HK-2 (cell line): ENCODE measurements around the gene SIM2.

Experiments
- DNase-seq: peaks from one replicate; pipeline ENCODE4 v3.0.0-alpha.2; 2018; ENCODE audit not compliant: unreplicated experiment

Gene SIM2

DNA sequence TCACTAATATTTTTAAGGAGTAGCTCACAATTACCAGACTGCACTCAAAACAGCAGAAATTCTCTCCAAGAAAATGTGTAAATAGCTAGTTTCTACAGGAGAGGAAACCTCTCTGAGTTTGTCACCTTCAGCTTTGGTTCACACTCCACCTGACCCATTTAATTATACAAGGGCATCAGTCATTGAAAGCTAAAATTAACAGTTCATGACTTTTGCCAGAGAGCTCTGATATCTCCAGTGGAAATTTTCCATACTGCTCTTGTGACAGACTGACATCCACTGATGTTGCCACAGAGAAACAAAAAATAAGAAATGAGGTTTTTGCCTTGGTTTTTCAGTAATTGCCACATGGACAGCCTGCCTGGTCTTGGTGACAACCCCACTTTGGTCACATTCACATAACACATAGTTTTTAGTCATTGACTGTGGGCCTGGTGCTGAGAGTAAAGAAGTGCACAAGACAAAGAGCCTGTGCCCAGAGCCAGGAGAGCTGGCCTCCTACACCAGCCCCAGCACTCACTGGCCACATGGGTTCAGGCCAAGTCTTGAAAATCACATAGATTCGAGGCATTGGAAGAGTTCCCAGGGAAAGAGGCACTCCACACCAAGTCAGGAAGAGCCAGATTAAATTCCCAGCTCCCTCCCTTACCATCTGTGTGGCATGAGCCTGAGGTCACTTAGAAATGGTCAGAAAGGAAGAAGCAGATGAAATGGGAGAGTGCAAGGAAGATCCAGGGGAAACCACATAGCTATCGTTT is 13.8 kb upstream of the SIM2 start:
- DNase-seq = no peak

DNA sequence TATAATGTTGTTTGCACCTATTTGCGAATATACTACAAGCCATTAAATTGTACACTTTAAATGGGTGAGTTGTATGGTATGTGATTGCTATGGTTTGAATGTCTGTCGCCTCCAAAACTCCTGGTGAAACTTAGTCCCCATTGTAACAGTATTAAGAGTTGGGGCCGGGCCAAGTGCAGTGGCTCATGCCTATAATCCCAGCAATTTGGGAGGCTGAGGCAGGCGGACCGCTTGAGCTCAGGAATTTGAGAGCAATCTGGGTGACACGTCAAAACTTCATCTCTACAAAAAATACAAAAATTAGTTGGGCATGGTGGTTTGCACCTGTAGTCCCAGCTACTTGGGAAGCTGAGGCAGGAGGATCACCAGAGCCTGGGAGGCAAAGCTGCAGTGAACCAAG is 12.0 kb upstream of the SIM2 start:
- no peak for DNase-seq

DNA sequence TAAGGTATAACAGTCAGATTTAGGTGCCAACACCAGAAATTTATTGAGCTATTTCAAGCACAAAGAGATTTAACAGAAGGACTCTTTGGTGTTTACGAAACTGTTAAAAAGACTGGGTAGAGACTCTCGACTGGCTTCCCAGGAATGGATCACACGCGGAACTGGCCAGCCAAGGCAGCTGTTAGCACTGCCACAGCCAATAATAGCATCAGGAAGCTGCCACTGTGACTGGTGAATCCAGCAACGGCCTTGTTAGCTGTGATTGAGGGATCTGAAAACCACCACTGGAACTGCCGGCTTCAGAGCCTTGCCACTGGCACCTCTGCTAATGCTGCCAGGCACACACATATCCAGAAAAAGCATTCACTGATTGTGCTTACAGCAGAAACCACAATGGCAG is 10.6 kb upstream of the SIM2 start:
- no peak for DNase-seq

DNA sequence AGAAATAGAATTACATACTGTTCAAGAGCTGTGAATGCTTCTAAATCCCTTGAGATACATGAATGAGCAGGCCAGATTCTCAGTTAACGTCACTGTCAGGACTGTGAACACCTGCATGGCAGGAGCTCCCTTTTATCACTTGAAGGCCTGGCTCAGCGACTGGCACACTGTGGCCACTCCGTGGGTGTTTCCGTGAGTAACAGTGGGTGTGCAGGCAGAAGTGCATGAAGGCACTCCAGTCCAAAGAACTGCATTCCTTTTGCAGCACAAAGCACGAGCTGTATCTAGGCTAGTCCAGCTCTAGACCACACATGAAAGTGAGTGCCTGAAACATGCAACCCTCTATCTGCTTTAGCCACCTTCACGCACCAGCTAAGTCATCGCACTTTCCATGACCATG is 9.6 kb upstream of the SIM2 start:
- no peak for DNase-seq

DNA sequence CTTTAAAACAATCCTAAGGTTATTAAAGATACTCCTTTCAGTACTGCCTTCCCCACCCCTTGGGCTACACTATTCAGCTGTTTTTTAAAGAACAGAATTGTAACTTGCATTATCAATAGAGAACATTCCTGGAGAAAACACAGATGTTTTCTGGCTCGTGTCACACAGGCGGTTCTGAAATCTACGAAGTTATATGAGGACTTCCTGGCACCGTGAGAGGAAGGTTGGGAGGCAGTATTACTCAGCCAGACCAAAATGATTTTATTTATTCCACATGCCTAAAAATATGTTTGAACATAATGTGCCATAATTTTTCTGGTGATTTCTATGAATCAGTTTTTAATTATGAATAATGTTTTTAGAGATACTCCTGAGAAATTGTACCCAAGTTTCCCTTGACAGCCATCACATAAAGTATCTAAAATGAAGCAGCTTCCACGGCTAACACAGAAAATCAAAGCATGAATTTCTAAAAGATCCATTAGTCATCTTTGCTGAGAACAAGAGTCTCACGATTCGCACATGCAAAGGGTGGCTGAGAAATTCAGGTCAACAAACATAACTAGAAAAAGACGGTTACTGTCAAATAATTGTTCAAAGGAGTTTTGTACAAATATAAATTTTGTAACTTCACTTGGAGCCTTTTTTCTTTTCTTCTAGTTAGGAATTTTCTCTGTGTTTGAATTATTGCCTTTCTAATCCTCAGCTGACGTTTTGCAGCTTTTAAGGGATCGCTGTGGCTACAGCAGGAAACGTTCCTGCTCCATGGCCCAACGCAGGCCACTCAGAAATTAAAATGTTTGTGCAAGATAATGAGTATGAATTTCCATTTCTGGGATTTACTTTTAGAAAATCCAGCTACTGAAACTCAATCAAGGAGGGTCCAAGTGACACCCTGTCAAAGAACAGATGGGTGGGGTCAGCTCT is 8.0 kb upstream of the SIM2 start:
- no peak for DNase-seq

DNA sequence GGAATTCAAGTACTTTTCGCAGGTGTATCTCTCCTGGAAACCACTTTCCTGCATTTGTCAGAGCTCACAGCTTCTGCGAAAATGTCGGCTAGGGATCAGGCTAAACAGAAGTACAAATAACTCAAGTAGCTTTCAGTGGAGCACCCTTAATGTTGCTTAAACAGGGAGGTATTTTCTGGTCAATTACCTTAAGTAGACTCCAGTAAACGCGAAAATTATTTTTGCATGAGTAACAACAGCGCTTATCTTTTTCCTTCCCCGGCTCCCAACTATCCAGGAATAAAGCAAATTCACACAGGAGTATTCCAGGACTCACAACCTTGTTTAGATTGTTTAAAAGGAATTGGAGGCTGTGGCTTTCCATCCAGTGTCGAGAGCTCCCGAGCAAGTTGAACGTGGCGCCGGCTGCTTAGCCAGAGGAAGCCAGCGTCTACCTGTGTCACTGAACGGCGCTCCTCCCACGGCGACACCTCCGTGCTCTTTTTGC is 7.3 kb upstream of the SIM2 start:
- DNase-seq = no peak

DNA sequence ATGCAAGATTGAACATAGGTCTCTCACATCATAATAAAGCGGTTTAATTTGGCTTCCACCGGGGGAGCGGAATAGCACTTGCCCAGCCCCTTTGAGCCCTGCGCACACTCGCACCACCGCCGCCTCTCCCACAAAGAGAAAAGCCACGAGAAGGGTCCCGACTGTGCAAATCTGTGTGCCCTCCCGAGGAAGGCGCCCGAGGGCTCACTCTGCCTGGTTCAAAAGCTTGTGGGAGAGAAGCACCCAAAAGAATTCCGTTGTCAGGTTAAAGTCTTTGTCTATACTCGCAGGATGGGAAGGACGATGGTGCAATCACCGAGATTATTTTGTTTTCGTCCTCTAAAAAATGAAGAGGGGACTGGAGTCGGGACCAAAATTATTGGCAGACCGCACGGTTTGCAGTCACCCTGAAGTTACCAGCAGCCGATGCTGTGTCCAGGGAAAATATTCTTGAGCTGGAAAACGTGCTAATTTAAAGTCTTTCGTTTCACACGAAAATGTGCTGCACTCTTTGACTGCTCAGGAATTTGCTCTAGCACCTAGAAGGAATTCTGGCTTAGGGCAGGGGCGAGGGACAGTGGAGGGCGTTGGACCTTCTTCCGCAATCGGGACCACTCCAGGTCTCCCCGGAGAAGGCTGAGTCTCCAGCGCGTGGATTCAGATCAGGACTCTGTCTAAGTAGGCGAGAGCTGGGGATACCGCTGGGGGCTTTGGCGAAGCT is 6.6 kb upstream of the SIM2 start:
- DNase-seq = no peak

DNA sequence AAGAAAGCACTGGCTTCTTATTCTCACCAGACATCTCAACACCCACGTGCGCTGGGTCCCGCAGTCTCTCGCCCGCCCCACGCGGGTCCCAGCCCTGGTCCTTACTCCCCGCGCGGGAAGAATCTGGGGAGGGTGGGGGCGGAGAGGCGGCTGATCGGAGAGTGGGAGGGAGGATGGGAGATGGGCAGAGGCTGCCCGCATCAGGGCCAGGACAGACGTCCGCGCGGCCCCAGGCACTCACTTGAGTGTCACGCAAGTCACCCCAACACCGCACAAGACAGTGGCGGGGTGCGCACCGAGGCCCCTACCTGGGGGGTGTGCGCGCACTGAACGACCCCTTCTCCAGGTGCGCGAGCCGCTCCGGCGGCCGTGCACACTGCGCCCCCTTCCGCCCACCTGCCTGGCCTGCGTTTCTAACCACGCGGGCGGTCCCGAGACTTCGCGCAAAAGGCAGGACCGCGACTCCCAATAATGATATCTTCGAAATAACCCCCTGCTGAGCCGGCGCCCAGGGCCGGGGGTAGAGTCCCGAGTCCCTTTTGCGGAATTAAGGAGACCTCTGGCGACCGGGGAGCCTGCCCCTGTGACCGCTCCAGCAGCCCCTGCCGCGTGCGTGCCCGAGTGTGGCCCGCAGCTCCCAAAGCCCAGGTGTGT is 6.0 kb upstream of the SIM2 start:
- DNase-seq = no peak

DNA sequence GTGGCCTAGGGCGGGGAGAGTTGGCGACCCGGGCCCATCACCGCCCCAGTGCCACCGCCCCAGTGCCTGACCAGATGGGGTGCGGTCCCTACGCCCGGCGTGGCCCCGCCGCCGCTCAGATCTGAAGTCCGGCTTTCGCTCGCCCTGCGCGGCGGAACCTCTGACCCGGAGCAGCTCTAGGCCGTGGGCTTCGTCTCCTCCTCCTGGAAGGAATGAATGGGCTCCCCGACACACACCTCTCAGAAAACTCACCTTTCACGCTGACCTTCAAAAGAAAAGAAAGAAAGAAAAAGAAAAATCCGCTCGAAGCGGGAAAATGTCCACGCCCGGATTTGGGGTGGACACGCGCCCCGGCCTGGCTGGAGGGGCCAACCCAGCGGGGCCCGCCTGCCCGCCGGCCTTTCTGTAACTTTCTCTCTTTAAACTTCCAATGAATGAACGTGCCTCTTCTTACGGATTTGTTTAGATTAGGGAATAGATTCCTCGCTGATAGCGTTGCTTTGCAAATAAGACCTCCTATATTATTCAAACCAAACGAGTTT is 5.4 kb upstream of the SIM2 start:
- no peak for DNase-seq

DNA sequence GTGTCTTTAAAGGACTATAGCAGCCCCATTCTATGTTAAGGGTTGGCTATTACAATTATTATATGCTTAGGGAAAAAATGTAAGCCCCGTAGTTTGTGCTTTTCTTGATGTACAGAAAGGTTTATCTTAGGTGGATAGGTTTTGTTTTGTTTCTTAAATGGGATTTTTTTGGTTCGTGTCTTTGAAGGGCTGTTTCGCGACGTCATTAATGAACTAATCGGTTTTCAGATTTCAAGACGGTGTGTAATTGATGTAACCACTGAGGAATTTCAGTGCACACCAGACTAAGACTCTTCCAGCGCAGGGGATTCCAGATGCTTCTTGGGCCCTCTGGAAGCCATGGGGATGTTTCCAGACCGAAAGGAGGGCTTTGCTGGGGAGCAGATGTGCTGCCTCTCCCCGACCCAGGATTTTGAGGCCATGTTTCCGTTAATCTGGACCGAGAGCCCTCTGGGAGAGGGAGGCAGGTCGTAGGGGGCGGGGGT is 4.8 kb upstream of the SIM2 start:
- no peak for DNase-seq

DNA sequence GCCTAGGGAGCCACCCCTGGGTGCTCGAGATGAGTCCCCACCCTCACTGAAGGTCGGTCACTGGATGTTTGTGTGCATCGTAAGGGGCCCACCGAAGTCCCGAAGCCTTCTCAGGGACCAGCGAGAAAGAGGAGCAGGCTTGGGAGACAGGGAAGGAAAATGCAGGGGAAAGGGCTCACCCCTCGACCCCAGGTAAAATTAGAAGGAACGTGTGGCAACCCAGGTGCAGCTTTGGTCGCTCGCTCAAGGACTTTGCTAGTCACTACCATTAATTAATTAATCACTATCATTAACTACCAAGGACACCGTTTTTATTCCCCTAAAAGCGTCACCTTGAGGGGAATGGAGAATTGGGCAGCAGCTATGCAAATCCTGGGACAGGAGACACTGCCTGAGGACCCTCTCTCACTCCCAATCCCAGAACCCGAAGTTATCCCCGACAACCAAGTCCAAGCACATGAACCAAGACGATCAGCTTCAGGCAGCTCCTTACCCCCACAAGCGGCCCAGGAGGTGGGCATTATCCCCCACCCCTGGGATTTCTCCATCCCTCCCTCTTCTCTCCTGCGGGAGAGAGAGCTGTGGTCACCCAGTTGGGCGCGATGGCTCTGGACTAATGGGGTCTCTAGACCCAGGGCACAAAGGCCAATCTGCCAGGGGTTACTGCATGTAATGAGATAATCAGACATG is 4.2 kb upstream of the SIM2 start:
- no peak for DNase-seq

DNA sequence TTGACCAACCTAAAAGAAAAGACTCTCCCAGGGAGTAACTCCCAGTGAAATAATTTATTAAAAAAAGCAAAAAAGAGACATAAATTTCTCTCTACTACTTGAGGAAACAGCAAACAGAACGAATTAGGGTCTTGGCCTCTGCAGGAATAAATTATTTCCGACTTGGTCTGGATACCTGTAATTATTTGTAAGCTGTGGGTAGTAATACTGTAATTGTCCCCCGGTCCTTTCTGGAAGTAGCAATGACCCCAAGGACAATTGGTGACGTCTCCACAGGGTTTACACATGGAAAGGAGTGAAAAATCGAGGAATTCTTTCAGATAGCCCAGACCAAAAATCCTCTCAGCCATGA is 3.7 kb upstream of the SIM2 start:
- no peak for DNase-seq

DNA sequence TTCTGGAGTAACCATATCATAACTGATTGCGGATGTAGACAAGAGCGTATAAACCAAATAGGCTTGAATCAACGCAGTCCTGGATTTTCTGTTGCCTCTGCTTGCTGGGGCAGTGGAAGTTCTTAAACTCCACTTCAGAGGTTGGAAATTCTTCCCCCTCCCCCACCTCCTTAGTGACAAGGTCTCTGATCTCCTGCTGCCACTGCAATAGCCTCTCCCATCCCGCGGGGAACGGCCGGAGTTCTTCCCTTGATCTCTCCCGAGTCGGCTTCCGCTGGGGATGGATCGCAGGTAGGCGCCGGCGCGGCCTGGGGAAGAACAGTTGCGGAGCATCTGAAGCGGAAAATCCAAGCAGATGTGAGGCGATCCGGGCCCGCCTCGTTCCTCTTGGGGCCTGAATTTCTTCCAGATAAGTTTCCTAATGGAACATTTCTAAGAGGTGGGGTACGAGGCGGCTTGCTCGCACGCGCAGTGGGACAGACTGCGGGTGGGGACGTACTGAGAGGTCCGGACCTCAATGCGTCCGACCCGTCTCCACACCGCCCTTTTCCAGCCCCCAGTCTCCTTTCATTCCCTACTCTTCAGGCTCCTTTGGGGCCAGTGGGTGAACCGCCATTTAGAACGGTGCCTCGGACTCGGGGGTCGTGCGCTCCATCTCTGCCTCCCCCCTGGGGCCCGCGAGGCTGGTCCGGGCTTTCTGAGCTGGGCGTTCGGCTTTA is 3.1 kb upstream of the SIM2 start:
- DNase-seq = no peak

DNA sequence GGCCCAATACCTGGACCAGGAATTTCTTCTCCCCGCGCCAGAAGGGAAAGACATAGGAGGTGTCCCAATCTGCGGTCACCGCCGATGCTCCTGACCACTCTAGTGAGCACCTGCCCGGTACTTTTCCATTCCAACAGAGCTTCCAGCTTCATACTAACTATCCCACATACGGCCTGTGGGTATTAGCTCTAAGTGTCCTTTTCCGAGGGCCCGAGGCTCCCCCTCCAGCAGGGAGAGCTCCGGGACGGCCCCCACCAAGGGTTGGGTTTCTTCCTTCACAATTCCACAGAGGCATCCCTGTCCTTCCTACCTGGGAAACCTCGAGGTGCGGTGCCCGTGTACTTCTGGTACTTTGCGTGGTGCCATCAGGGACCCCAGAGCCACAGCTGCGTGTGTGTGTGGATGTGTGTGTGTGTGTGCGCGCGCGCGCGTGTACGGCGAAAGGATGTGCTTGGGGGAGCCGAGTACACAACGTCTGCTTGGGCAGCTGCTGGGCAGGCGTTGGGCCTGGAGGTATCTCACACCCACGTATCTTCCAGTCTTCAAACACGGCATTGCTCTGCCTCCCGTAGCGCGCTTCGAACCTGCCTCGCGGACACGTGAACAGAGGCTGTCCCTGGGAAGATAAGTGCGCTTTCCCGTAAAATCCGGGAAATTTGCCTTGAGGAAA is 2.4 kb upstream of the SIM2 start:
- DNase-seq = no peak

DNA sequence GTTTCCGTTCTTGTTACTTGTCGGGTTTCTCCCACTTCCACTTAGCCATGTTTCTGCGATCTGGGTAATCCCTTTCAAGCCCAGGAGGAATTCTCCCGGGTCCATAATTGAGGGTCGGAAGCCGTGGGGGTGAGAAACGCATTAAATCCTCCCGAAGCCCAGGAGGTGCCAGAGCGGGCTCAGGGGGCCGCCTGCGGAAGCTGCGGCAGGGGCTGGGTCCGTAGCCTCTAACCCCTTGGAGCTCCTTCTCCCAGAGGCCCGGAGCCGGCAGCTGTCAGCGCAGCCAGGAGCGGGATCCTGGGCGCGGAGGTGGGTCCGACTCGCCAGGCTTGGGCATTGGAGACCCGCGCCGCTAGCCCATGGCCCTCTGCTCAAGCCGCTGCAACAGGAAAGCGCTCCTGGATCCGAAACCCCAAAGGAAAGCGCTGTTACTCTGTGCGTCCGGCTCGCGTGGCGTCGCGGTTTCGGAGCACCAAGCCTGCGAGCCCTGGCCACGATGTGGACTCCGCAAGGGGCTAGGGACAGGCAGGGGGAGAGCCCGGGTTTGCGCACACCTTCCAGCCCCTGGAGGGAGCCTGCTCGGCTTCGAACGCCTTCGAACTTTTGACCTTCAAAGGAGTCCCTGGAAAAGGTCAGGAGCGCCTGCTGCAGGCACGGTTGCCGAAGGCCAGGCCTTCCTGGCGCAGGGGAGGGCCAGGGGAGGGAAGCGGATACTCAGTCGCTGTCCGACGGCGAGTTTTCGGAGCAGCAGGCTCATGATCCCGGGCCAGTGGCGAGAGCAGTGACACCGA is 1.7 kb upstream of the SIM2 start:
- DNase-seq = no peak

DNA sequence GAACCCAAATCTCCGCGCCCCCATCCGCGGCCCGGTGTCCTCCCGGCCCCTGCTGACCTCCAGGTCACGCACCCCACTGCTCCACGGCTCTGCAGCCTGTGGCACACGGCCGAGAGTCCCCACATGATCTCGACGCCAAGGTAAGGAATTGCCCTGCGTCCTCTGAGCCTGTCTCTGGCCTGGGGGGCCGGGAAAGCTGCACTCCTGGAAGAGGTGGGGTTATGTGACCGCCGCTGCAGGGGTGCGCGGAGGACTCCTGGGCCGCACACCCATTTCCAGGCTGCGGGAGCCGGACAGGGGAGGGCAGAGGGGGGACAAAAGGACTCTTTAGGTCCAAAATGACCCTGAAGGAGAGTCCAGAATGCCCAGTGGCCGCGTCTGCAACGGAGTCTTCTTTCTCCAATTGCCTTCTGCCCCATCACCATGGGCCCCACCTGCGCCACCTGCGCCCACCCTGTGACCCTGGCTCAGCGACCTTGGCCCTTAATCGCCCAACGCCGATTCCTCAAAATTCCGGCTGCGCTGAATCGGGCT is 997 bp upstream of the SIM2 start:
- no peak for DNase-seq

DNA sequence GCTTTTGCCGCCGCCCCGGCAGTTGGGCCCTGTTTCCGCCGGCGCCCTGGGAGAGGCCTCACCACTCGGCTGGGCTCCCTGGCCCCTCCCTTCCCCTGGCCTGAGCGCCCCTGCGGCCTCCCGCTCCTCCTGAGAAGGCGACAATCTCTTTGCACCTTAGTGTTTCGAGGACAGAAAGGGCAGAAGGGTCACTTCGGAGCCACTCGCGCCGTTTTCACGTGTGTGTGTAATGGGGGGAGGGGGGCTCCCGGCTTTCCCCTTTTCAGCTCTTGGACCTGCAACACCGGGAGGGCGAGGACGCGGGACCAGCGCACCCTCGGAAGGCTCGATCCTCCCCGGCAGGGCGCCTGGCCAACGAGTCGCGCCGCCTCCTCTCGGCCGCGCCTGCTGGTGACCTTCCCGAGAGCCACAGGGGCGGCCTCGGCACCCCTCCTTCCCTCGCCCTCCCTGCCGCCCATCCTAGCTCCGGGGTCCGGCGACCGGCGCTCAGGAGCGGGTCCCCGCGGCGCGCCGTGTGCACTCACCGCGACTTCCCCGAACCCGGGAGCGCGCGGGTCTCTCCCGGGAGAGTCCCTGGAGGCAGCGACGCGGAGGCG is 432 bp upstream of the SIM2 start:
- no peak for DNase-seq
